Activated effector memory CD4-positive, alpha-beta T cell treated with anti-CD3 and anti-CD28 coated beads, Interleukin-2, amount 50 U/mL, for 16 hours (primary cell): ENCODE measurements around the gene CHCHD4.

Source experiments
- DNase-seq: peaks from one replicate; pipeline ENCODE4 v3.0.0-alpha.2; 2020

CHCHD4 gene

DNA sequence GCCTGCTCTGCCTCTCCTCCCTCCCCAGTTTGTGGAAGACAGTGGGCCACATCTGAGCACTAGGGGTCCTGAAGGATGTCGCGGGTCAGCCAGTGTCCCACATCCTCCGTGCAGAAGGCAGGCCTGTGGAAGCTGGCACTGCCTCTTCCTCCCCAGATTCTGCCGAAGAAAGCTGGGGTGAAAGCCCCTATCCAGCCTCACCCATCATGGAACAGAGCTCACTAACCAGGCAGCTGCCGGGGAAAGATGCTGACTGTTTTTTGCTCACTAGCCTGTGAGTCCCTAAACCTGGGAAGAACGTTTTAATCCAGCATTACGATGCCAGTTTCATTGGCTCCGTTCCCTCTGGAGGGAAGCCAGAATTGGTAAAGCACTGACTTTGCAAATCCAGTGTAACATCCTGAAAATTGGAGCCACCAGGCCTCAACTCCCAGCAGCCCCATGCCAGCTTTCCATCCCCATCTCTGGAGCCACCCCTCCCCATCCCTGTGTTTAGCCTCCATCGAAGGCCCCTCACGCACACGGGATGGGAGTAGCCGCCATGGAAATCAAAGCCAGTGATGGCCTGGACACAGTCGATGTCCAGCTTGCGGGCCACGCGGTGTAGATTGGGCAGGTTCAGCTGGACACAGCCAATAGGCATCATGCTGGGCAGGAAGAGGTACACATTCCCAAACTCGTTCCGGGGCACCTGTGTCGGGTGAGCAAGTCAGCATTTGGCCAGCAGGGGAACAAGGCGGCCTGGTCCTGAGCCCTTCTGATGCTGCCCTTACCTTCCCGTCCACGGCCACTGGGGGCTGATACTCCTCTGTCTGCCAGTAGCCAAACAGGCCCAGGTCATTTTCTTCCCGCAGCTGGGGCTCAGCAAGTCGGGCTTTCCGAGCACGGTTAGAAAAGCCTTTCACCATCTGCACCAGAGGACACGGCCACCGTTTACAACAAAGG is 23.6 kb upstream of the CHCHD4 start:
- DNase-seq, result no peak

DNA sequence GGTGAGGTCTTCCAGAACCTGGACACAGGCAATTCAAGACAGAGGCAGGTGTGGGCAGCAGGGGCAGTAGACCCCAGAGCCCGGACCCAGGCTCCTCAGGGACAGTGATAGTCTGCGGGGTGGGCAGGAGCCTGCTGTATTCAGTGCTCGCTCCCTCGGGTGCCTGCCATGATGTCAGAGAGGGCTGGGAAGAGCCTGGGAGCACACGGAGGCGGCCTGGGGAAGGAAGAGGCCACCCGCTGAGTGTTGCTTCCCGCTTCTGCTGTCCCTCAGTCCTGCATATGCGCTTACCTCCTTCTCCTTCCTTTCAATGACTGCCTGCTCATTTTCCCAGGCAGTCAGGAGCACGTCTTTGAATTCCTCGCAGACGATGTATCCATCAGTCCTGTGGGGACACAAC is 22.9 kb upstream of the CHCHD4 start:
- DNase-seq, result no peak

DNA sequence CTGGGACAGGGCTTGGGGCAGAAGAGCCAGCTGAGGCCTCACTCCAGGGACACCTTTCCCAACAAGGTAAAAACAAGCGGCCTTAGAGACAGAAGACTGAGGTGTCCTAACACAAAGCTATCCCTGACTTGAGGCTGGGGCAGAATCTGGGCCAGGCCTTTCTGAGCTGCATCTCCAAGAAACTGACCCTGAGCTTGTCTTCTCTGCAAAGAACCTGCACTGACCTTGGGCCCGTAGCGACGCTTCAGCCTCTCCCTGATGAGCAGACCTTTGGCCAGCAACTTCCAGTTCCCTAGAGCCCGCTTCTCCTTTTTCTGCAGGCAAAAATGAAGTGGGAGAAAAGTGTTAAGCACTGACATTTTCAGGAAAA is 22.4 kb upstream of the CHCHD4 start:
- DNase-seq, result no peak

DNA sequence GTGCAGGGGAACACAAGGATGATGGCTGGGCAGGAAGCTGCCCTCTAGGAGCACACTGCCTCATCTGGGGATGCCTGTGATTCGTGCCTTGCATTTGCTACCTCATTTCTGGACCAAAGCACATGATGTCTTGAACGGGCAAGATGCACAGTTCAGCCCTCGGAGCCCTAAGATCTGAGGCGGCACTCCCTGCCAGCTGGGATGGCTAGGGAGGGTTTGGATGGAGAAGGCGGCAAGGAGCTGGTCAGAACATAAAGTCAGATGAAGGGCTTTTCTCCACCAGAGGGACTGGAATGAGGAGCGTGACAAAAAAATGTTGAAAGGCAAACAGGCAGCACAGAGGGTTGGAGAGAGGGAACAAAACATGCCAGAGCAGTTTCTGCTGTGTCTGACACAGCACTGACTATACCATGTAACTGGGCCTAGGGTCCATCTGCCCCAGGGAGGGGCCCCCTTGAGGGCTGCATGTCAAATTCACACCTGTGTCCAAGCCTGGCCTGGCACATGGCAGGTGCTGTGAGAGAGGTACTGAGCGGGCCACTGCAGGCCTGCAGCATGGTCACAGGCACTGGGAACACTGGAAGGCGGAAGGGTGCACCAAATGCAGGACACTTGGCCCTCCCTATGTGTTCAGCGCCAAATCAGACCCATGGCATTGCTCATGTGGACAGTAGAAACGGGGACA is 21.9 kb upstream of the CHCHD4 start:
- DNase-seq, result no peak

DNA sequence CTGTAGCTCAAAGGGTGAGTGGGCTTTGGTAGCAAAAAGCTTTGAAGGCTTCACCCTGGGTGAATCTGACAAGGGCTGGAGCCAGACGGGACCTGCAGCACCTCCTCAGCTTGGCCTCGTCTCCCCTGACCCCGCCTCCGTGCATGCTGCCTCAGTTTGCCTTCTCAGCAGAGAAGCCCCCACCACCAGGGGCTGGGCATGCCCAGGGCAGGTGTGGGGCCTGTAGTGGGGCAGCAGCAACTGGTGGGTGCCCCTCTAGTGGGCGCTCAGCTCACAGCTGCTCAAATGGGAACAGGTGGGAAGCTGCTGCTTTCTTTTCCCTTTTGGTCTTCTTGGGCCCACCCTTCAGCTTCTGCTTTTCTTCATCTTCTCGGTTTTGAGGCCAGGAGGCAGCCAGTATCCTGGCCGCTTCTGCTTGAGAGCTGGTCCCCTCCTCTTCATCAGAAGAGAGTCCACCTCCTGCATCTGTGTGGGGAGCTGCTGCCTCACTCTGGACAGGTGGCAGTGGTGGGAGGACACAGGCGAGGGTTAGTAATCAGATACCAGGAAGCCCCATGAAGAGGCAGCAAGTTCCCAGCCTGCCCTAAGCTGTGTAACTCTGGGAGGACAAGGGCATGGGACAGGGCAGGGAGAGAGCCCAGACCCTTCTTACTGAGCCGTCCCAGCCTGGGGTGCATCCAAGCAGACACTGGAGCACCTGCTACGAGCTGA is 21.2 kb upstream of the CHCHD4 start:
- DNase-seq, result peak; percentile 60

DNA sequence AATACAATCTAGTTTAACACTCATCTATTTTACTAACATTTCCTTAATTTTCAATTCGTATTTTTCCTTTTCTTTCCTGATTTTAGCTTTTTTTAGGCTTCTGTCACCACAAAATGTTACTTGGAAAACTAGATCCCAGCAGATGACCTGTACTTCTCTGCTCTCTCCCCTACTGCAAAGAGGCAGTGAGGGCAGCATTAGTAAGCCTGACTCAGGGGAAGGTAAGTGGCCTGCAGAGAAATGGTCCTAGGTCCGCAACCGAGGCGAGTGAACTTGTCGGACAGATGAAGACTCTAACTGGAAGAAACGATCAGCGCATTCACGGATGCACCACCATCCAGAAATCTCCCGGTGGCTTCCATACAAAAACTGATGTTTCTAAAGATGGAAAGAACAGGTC is 20.6 kb upstream of the CHCHD4 start:
- no peak for DNase-seq

DNA sequence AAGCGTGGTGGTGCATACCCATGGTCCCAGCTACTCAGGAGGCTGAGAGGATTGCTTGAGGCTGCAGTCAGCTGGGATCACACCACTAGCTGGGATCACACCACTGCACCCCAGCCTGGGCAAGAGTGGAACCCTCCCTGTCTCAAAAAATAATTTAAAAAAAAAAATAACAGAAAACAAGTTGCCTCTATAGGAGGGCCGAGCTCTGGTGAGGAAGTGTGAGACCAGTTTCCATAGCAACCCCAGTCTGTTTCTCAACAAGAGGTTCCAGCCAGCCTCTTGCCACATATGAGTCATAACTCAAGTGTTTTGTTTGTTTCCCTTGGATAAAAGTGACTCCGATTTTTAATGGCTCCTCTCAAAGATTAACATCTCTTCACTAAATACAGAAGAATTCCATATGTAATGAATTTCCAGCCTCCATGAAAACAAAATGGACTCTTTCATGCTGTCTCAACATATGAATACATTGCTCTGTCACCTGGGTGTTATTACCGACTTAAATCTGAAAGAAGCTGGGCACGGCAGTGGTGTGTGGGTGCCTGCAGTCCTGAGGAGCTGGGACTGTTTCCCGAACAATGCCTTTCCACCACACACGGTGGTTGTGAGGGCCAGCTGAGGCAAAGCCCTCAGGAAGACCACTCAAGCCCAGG is 19.9 kb upstream of the CHCHD4 start:
- DNase-seq, result peak; percentile 83

DNA sequence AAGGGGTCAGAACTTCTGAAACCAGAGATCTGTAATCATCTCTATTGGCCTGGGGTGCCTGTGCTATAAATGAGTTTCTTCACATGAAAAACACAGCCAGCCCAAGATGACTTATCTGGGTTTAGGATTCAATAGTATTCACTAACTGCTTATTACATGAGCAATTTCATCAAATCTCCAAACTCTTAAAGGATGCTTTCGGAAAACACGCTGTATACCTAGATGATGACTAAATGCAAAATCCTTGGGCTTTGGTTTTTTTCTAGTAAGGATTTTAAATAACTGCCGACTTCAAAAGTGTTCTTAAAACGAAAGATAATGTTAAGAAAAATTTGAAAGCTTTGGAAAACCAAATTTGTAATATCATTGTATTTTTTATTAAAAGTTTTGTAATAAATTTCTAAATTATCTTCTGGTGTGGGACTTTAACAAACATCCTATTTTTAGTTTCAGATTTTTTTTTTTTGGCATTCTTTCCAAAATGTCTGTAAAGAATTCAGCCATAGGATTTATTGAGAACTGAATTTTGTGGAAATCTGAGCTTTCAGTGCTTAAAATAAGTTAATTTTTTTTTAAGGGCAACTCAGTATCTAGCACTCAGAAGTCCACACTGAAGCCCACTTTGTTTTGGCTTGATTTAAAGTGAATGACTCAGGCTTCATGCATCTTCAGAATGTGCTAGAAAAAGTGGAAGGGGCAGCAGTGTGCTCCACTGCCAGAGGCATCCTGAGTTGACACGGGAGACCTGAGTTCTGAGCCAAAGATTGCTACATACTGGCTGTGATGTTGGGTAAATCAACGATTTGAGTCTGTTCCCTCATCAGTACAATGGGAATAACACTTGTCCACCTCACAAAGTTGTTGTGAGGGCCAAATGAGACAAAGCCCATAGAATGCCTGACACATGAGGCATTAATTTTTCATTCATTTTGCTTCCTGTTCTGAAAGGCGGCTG is 18.9 kb upstream of the CHCHD4 start:
- no peak for DNase-seq

DNA sequence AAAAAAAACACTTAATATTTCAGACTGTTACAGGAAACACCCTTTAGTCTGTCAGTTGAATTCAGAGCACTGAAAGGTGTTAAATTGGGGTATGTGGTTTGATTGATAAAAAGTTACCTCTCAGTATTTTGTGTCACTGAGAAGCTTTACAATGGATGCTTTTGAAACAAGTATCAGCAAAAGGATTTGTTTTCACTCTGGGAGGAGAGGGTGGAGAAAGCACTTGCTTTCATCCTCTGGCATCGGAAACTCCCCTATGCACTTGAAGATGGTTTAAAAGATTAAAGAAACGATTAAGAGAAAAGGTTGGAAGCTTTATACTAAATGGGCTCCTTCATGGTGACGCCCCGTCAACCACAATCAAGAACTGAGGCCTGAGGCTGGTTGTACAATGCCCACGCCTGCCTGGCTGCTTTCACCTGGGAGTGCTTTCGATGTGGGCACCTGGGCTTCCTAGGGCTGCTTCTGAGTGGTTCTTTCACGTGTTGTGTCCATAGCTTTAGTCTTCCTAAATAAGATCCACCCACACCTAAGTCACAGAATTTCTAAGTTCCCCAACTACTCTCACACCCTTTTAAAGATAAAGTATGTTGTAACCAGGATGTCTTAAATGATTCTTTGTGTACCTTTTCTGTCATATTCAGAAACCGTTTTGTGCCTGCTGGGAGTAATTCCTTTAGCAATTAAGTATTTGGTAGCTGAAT is 18.0 kb upstream of the CHCHD4 start:
- DNase-seq, result peak; percentile 85

DNA sequence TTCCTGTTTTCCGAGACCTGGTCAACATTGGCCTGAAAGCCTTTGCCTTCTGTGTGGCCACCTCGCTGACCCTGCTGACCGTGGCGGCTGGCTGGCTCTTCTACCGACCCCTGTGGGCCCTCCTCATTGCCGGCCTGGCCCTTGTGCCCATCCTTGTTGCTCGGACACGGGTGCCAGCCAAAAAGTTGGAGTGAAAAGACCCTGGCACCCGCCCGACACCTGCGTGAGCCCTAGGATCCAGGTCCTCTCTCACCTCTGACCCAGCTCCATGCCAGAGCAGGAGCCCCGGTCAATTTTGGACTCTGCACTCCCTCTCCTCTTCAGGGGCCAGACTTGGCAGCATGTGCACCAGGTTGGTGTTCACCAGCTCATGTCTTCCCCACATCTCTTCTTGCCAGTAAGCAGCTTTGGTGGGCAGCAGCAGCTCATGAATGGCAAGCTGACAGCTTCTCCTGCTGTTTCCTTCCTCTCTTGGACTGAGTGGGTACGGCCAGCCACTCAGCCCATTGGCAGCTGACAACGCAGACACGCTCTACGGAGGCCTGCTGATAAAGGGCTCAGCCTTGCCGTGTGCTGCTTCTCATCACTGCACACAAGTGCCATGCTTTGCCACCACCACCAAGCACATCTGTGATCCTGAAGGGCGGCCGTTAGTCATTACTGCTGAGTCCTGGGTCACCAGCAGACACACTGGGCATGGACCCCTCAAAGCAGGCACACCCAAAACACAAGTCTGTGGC is 17.1 kb upstream of the CHCHD4 start:
- peak; percentile 64 for DNase-seq

DNA sequence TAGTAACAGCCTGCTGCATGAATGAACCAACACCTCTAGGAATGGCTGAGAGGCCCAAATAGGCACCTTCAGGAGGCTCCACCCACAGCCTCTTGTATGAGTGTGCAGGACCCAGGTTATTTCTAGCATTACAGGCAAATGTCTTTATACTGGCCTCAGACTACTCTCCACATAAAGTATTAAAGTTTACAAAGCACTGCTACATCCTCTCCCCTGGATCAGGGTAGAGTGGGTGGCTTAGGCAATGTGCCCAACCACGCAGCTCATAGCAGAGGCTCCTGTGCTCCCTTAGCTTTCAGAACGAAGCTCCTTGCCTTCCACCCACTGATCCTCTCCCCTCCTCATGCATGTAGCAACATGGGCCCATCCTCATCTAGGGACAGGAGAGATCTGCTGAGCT is 16.5 kb upstream of the CHCHD4 start:
- peak; percentile 57 for DNase-seq

DNA sequence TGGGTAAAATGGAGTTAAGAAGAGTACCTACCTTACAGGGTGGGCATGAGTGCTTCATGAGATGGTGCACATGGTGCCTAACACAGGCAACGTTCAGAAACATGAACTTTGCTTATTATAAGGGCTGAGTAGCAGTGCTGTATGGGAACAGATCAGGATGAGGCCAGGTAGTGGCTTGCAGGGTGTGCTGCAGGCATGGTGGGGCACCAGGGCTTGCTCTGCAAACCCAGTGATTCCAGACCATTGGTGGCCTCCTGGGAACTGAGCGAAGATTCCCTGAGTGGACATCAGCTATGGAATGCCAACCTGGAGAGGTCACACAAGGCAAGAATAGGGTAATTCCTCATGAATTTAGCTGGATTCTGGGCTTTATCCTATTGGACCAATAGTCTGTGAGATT is 16.0 kb upstream of the CHCHD4 start:
- DNase-seq, result no peak

DNA sequence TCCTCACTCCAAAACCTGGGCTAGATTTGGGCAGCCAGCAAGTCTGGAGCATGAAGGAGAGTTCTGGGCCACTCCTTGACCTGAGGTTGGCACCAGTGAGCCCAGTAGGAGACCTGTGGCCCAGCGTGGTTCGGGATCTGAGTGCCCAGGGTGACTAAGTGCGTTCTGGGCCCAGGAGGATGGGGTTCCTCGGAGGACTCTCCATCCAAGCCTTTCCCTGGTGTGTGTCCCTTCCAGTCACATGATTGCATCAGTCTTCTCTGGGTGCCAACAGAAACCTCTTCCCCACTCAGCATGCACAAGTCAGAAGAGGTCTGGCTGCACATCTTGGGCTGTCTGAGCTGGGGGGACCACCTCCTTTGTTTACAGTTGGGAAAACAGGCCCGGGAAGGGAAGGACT is 15.1 kb upstream of the CHCHD4 start:
- DNase-seq, result no peak

DNA sequence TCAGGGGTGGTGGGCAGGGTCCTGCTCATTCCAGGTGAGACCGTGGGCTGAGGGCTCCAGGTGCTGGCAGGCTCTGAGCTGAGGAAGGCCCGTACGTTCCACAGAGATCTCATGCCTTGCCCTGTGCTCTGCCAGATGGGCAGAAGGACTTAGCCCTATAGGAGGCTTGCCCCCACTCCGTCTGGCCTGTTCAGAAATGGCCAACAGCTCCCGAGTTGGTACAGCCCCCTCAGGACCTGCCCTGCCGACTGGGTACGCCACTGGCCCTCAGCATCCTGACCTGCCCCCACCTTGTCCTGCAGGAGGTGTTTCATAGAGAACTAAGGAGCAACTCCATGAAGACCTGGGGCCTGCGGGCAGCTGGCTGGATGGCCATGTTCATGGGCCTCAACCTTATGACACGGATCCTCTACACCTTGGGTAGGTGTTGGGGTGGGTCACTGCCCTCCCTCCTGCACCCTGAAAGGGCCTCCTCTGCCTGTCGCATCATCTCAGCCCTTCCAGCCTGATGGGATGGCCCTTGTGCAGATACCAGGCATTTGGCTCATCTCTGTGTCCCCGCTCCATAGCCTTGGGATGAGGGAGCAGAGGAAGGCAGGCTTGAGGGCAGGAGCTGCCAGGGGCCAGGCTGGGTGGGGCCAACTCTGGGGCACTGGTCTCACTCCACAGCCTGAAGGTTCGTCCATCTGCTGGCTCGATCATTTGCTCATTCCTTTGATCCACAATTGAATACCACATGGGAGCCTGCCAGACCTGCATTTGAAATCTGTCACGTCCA is 14.4 kb upstream of the CHCHD4 start:
- peak; percentile 57 for DNase-seq

DNA sequence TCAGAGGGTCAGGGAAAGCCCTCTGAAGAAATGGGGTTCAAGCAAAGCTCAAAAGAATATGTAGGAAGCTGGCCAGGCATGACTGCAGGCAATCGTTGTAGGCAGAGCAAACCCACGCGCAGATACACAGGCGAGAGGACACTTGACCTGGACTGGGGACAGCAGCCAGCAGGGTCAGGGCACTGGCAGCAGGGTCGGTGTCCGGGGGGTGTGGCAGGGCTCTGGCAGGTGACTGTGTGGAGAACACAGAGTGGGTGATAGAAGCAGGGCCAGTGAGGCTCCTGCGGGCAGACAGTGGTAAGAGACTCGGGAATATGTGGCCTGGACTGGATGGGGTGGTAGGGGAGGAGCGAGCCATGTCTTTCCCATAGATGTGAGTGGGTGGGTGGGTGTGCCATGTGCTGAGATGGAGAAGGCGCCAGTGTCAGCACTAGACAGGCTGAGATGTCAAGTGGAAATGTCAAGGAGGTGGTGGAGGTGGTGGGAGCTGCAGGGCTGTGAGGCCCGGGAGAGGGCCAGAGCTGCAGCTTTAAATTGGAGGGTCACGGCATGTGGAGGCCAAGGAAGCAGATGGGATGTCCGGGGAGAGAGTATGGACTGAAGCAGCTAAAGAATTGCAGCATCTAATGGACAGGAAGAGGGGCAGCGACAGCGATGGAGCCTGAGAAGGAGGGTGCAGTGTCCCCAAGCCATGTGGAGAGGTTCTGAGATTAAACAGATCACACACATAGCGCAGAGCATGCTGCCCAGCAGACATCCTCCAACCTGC is 13.6 kb upstream of the CHCHD4 start:
- DNase-seq, result peak; percentile 60

DNA sequence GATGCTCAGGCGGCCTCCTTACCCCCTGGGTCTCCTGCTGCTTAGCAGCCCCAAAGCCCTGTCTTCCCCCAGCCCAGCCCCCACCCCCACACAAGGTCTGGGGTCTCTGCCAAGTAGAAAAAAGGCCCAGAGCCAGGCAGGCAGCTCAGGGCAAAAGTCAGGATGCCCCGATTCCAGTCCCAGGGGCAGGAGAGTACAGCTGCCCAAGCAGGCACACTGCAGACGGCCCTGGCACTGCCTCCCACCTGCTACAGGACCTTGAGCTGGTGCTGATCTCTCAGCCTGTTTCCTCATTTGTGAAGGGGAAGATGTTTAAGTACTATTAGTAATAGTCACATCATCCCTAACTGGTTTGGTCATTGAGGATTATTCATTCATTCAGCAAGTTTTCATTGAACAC is 12.8 kb upstream of the CHCHD4 start:
- peak; percentile 36 for DNase-seq

DNA sequence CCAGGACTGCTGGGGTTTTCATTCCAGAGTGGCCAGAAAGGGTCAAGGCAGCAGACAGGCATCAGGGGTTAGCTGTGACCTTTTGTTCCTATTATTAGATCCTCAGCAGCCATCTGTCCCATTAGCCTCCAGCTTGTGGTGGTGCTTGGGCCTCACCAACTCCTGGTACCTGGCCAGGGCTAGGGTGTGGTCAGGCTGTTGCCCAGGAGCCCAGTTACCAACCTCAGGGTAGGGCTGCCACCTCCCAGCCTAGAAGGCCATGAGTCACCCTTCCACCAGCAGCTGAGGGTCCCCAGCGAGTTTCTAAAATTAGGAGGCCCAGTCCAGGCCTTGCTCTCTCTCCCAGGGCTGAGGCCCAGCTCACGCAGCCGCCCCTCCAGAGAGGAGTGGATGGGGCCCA is 12.3 kb upstream of the CHCHD4 start:
- DNase-seq, result peak; percentile 43

DNA sequence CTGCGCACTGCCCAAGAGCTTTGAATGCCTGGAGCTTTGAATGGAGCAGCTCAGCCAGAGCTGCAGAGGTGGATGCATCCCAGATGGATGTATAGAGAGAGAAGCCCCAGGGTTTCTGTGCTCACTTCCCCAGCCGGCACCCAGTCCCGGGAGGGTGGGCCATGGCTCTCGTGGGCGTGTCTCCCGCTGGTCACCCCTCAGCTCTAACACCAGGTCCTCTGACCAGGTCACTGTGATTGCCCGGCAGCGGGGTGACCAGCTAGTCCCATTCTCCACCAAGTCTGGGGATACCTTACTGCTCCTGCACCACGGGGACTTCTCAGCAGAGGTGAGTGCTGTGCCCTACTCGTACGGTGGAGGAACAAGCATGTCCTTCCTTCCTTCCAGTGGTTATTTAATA is 10.9 kb upstream of the CHCHD4 start:
- peak; percentile 50 for DNase-seq

DNA sequence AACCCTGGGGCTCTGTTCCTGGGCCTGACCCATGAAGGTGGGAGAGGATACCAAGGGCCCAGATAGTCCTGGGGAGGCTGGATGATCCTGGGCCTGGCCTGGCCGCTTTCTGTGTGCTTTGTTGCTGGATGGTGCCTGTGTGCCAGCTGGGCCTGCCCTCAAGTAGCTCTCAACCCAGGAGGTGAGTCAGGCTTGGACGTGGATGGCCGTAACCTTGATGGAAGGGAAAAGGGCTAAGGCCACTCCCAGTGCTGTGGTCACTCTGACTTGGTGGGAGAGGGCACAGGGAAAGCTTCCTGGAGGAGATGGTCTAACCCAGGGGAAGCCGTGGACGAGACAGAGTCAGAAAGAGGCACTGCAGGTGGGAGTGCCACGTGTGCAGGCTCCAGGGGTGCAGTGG is 9.6 kb upstream of the CHCHD4 start:
- DNase-seq, result peak; percentile 36
